NCI-H2196 treated with DMSO at 0.1 percent for 48 hours (cell line): Measurements from ENCODE around the gene ATP9A.
"Not testable (repeated sequence)": the region's sequence is repeated elsewhere in the genome, so short reads cannot be mapped to it uniquely, and the experiment has no call there.

ENCODE experiments used
- DNase-seq: peaks from one replicate; lab custom pipeline; 2025; ENCODE audit not compliant: unreplicated experiment; lab: John Stamatoyannopoulos, UW

ATP9A gene

GRCh38 chr20:51792960-51793359 is 24.8 kb upstream of the ATP9A start:
- DNase-seq = no peak

GRCh38 chr20:51791626-51792025 is 23.4 kb upstream of the ATP9A start:
- no peak for DNase-seq

- no peak for DNase-seq
These were observed 22.1 kb upstream of the ATP9A start for GRCh38 chr20:51790256-51790655.

- no peak for DNase-seq
These were observed 21.2 kb upstream of the ATP9A start for GRCh38 chr20:51789434-51789833.

GRCh38 chr20:51788822-51789221 is 20.6 kb upstream of the ATP9A start:
- no peak for DNase-seq

GRCh38 chr20:51784299-51784698 is 16.1 kb upstream of the ATP9A start:
- DNase-seq = no peak

- DNase-seq = not testable (repeated sequence)
These were observed 10.1 kb upstream of the ATP9A start for GRCh38 chr20:51778229-51778759.

- DNase-seq = no peak
These were observed 7.1 kb upstream of the ATP9A start for GRCh38 chr20:51775241-51775640.

GRCh38 chr20:51772236-51772635 is 4.0 kb upstream of the ATP9A start:
- no peak for DNase-seq

GRCh38 chr20:51769976-51770615 is 1.9 kb upstream of the ATP9A start:
- DNase-seq = no peak

GRCh38 chr20:51768759-51769517 is 748 bp upstream of the ATP9A start:
- no peak for DNase-seq

- DNase-seq = peak; percentile 85
These were observed 960 bp downstream of the ATP9A start for GRCh38 chr20:51766994-51767866.

- DNase-seq = not testable (repeated sequence)
These were observed 2.8 kb downstream of the ATP9A start for GRCh38 chr20:51765381-51765780.

GRCh38 chr20:51763965-51764602 is 4.1 kb downstream of the ATP9A start:
- no peak for DNase-seq

GRCh38 chr20:51760905-51761546 is 7.2 kb downstream of the ATP9A start:
- DNase-seq = peak; percentile 51

GRCh38 chr20:51759769-51760510 is 8.2 kb downstream of the ATP9A start:
- DNase-seq = no peak

- no peak for DNase-seq
These were observed 9.1 kb downstream of the ATP9A start for GRCh38 chr20:51758978-51759544.

GRCh38 chr20:51757226-51757625 is 11.0 kb downstream of the ATP9A start:
- no peak for DNase-seq

GRCh38 chr20:51756653-51757052 is 11.5 kb downstream of the ATP9A start:
- no peak for DNase-seq
